HepG2 (cell line): Measurements from ENCODE around the gene INO80E. TPM values are rescaled to one million over a fixed set of nuclear protein-coding genes. Genes with fewer than 3 reads are reported as not detected.

Experiments used
- FOXC1 ChIP-seq: sonication (generic); formaldehyde crosslinking; IDR thresholded peaks from 2 replicates; pipeline ENCODE4 v1.8.0; 2022; ENCODE audit warnings: mild to moderate bottlenecking, missing genetic modification reagents, borderline replicate concordance
- HCFC1 ChIP-seq: fragments of 150-350 bp; IDR thresholded peaks from 2 replicates; pipeline ENCODE4 v1.6.1; 2014; ENCODE audit warnings: low read depth, low read length
- LRRFIP1 ChIP-seq: sonication (generic); formaldehyde crosslinking; conservative IDR thresholded peaks from 2 replicates; pipeline ENCODE4 v1.4.0; 2020; ENCODE audit warnings: missing genetic modification reagents
- MEIS2 ChIP-seq: sonication (generic); formaldehyde crosslinking; IDR thresholded peaks from 2 replicates; pipeline ENCODE4 v1.9.0; 2021; ENCODE audit warnings: mild to moderate bottlenecking, missing genetic modification reagents
- MLLT10 ChIP-seq: sonication (generic); formaldehyde crosslinking; IDR thresholded peaks from 2 replicates; pipeline ENCODE4 v1.4.0; 2020; ENCODE audit warnings: missing genetic modification reagents
- NCOA1 ChIP-seq: sonication (generic); formaldehyde crosslinking; IDR thresholded peaks from 2 replicates; pipeline ENCODE4 v1.9.0; 2021; ENCODE audit warnings: missing genetic modification reagents
- NR1H2 ChIP-seq: sonication (generic); formaldehyde crosslinking; IDR thresholded peaks from 2 replicates; pipeline ENCODE4 v1.8.1; 2022; ENCODE audit warnings: low read depth, missing genetic modification reagents, borderline replicate concordance
- RXRB ChIP-seq: IDR thresholded peaks from 2 replicates; pipeline ENCODE4 v1.6.1; 2016; ENCODE audit warnings: borderline replicate concordance, missing genetic modification reagents, missing compliant biosample characterization
- SMC3 ChIP-seq: IDR thresholded peaks from 2 replicates; pipeline ENCODE4 v1.6.1; 2011; ENCODE audit warnings: low read length, improper control_type of control experiment
- SRF ChIP-seq: IDR thresholded peaks from 2 replicates; pipeline ENCODE4 v1.6.1; 2011; ENCODE audit warnings: mild to moderate bottlenecking, low read depth, low read length, moderate library complexity
- ZNF256 ChIP-seq: sonication (generic); formaldehyde crosslinking; conservative IDR thresholded peaks from 2 replicates; pipeline ENCODE4 v1.4.0; 2020; ENCODE audit warnings: missing genetic modification reagents
- ZNF296 ChIP-seq: sonication (generic); formaldehyde crosslinking; conservative IDR thresholded peaks from 2 replicates; pipeline ENCODE4 v1.5.0; 2020; ENCODE audit warnings: mild to moderate bottlenecking, missing genetic modification reagents
- ZNF350 ChIP-seq: sonication (generic); formaldehyde crosslinking; IDR thresholded peaks from 2 replicates; pipeline ENCODE4 v1.4.0; 2020; ENCODE audit warnings: mild to moderate bottlenecking, low read depth, missing genetic modification reagents, borderline replicate concordance
- ZNF382 ChIP-seq: sonication (generic); formaldehyde crosslinking; IDR thresholded peaks from 2 replicates; pipeline ENCODE4 v1.5.0; 2020; ENCODE audit warnings: missing genetic modification reagents, mild to moderate bottlenecking, borderline replicate concordance
- ZNF451 ChIP-seq: sonication (generic); formaldehyde crosslinking; IDR thresholded peaks from 2 replicates; pipeline ENCODE4 v1.5.0; 2020; ENCODE audit warnings: mild to moderate bottlenecking, missing genetic modification reagents
- ZNF562 ChIP-seq: sonication (generic); formaldehyde crosslinking; IDR thresholded peaks from 2 replicates; pipeline ENCODE4 v1.8.0; 2022; ENCODE audit warnings: missing genetic modification reagents, borderline replicate concordance
- ZNF768 ChIP-seq: sonication (generic); formaldehyde crosslinking; IDR thresholded peaks from 2 replicates; pipeline ENCODE4 v1.4.0; 2020; ENCODE audit warnings: missing genetic modification reagents
- polyA plus RNA-seq, 8 experiments: library from polyadenylated mRNA; depleted of rRNA in 3 of 8; stranded (reverse) in 7 of 8; unstranded in 1 of 8; fragments of >200 nt; fragmentation: Illumina TruSeq in 4 of 8; extraction: Trizol in 4 of 8; gene quantifications; 2 replicates each; pipeline versions ENCODE4 v1.2.1 to v1.2.3, GENCODE V29; 2011 to 2016; ENCODE audit warnings: low read depth in 4 of 8, missing spikeins in 1 of 8, mixed read lengths in 1 of 8; ENCODE audit not compliant: insufficient read depth in 1 of 8
- total RNA-seq, 5 experiments: library from RNA; depleted of rRNA; stranded (reverse); fragments of >200 nt; fragmentation: Illumina TruSeq; extraction: Trizol; gene quantifications; 2 replicates each; pipeline ENCODE4 v1.2.3, GENCODE V29; 2016; ENCODE audit warnings: low read depth in 1 of 5
- TF ChIP-seq, protein P1 (sequence below): sonication (generic); formaldehyde crosslinking; IDR thresholded peaks from 2 replicates; pipeline ENCODE4 v1.5.1; 2020; ENCODE audit warnings: missing genetic modification reagents, mild to moderate bottlenecking, borderline replicate concordance
- TF ChIP-seq, protein P2 (sequence below): sonication (generic); formaldehyde crosslinking; IDR thresholded peaks from 2 replicates; pipeline ENCODE4 v1.4.0; 2020; ENCODE audit warnings: missing genetic modification reagents
- TF ChIP-seq, protein P3 (sequence below): sonication (generic); formaldehyde crosslinking; IDR thresholded peaks from 2 replicates; pipeline ENCODE4 v1.4.0; 2020; ENCODE audit warnings: missing genetic modification reagents

The INO80E gene
- total and polyA plus RNA-seq, 2 of the 13 experiments (the other 11 are each of a cell fraction or from before 2014, with no cell fraction given) = 25.8 to 45.6 TPM

DNA sequence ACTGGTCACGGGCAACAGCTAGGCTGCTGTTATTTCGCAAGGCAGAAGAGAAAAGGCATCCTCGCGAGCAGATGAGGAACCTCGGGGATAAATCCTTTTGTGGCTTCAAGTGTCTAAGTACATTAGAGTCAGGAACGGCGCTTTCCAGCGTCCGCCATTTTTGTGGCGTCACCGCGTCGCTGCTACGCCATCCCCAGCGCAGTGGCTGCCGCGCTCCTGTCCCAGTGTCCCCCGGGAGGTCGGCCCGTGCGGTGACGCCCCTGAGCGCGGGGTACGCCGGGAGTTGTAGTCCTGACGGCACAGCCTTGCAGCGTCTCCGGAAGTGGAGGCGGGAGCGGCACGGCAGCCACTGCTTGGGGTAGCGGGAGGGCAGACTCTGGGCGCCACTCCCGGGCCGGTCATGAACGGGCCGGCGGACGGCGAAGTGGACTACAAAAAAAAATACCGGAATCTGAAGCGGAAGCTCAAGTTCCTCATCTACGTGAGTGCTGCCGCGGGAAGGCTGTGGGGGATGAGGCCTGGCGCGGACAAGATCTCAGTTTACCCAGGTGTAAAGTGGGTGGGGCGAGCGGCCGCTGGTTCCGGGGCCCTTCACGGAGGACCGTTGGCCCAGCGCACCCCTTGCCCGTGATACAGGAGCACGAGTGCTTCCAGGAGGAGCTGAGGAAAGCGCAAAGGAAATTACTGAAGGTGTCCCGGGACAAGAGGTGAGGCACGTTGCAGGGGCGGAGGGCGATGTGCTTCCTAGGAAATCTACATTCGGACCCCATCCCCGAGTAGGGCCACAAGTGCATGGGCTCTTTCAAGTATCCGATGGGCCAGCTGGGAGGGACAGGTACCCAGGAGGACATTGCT lies at the start of gene INO80E (continued):
- TF ChIP-seq NR1H2 (no peak; the same call in 1 of the 2 replicates), SMC3 (0 out of 2 replicates have a peak, but pooled peaks have one; percentile 2), ZNF451 (peak; percentile 96), FOXC1 (peak; percentile 69), SRF (no peak), LRRFIP1 (CRISPR knock-in tag) (no peak), ZNF350 (CRISPR knock-in tag) (peak; percentile 95), MEIS2 (CRISPR knock-in tag) (peak; percentile 38; the same call in 1 of the 2 replicates), MLLT10 (no peak), ZNF382 (CRISPR knock-in tag) (no peak), HCFC1 (peak; percentile 94), ZNF296 (CRISPR knock-in tag) (peak; percentile 11; the same call in 1 of the 2 replicates), ZNF256 (CRISPR knock-in tag) (no peak; the same call in 1 of the 2 replicates), RXRB (peak; percentile 76), ZNF768 (no peak), NCOA1 (CRISPR knock-in tag) (0 out of 2 replicates have a peak, but pooled peaks have one; percentile 58), ZNF562 (CRISPR knock-in tag) (no peak)
- TF ChIP-seq, protein P1, sequence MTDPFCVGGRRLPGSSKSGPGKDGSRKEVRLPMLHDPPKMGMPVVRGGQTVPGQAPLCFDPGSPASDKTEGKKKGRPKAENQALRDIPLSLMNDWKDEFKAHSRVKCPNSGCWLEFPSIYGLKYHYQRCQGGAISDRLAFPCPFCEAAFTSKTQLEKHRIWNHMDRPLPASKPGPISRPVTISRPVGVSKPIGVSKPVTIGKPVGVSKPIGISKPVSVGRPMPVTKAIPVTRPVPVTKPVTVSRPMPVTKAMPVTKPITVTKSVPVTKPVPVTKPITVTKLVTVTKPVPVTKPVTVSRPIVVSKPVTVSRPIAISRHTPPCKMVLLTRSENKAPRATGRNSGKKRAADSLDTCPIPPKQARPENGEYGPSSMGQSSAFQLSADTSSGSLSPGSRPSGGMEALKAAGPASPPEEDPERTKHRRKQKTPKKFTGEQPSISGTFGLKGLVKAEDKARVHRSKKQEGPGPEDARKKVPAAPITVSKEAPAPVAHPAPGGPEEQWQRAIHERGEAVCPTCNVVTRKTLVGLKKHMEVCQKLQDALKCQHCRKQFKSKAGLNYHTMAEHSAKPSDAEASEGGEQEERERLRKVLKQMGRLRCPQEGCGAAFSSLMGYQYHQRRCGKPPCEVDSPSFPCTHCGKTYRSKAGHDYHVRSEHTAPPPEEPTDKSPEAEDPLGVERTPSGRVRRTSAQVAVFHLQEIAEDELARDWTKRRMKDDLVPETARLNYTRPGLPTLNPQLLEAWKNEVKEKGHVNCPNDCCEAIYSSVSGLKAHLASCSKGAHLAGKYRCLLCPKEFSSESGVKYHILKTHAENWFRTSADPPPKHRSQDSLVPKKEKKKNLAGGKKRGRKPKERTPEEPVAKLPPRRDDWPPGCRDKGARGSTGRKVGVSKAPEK = 0 out of 2 replicates have a peak, but pooled peaks have one; percentile 54
- TF ChIP-seq, protein P2, sequence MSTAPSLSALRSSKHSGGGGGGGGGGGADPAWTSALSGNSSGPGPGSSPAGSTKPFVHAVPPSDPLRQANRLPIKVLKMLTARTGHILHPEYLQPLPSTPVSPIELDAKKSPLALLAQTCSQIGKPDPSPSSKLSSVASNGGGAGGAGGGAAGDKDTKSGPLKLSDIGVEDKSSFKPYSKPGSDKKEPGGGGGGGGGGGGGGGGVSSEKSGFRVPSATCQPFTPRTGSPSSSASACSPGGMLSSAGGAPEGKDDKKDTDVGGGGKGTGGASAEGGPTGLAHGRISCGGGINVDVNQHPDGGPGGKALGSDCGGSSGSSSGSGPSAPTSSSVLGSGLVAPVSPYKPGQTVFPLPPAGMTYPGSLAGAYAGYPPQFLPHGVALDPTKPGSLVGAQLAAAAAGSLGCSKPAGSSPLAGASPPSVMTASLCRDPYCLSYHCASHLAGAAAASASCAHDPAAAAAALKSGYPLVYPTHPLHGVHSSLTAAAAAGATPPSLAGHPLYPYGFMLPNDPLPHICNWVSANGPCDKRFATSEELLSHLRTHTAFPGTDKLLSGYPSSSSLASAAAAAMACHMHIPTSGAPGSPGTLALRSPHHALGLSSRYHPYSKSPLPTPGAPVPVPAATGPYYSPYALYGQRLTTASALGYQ (CRISPR knock-in tag) = peak; percentile 28; the same call in 1 of the 2 replicates
- TF ChIP-seq, protein P3, sequence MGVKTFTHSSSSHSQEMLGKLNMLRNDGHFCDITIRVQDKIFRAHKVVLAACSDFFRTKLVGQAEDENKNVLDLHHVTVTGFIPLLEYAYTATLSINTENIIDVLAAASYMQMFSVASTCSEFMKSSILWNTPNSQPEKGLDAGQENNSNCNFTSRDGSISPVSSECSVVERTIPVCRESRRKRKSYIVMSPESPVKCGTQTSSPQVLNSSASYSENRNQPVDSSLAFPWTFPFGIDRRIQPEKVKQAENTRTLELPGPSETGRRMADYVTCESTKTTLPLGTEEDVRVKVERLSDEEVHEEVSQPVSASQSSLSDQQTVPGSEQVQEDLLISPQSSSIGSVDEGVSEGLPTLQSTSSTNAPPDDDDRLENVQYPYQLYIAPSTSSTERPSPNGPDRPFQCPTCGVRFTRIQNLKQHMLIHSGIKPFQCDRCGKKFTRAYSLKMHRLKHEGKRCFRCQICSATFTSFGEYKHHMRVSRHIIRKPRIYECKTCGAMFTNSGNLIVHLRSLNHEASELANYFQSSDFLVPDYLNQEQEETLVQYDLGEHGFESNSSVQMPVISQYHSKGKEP (CRISPR knock-in tag) = no peak; the same call in 1 of the 2 replicates
